ENCODE measurements around the gene TM4SF4. TPM values are rescaled to one million over a fixed set of nuclear protein-coding genes. Genes with fewer than 3 reads are reported as not detected.

The TM4SF4 gene
- total RNA-seq, 4 donors from 2014 or later = 3.4 TPM; not detected in 3

DNA sequence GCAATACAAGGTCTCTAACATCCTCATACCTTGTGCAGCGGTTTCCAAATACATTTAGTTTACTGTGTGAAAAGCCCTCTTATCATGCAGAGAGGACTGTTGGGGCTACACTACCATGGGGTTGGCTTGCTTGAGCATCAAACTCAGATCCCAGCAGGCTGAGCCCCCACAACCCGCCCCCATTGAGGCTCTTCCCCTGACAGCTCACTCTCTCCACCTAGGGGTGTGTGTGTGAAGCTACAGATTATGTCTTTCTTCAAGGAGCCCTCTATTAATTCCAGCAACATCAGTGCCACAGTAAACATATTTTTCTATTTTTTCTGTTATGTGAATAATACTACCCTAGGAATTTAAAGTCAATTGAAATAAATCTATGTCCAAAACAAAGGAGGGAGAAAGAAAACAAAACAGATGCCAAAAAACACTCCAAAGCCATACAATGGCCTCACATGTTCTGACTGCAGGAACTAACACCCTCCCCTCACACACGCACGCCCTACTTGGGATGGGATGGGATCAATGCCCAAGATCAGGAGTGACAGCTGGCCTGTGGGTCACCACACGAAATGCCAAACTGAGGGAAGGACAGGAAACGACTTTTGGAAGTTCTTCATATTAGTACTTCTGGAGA is 14.7 kb downstream of the TM4SF4 start:
- H3K36me3 ChIP-seq = no peaks in the 10 kb centered on the region
- WGBS, 2 donors = 57 to 70% methylated on average over 6 of the region's 6 CpGs
- no peak for TF ChIP-seq POLR2A (IDR thresholded peaks at IDR 0.05)
- TF ChIP-seq, protein P1, sequence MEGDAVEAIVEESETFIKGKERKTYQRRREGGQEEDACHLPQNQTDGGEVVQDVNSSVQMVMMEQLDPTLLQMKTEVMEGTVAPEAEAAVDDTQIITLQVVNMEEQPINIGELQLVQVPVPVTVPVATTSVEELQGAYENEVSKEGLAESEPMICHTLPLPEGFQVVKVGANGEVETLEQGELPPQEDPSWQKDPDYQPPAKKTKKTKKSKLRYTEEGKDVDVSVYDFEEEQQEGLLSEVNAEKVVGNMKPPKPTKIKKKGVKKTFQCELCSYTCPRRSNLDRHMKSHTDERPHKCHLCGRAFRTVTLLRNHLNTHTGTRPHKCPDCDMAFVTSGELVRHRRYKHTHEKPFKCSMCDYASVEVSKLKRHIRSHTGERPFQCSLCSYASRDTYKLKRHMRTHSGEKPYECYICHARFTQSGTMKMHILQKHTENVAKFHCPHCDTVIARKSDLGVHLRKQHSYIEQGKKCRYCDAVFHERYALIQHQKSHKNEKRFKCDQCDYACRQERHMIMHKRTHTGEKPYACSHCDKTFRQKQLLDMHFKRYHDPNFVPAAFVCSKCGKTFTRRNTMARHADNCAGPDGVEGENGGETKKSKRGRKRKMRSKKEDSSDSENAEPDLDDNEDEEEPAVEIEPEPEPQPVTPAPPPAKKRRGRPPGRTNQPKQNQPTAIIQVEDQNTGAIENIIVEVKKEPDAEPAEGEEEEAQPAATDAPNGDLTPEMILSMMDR (IDR thresholded peaks at IDR 0.05) = peak in 2 of 6 experiments; percentile 20 to 40

DNA sequence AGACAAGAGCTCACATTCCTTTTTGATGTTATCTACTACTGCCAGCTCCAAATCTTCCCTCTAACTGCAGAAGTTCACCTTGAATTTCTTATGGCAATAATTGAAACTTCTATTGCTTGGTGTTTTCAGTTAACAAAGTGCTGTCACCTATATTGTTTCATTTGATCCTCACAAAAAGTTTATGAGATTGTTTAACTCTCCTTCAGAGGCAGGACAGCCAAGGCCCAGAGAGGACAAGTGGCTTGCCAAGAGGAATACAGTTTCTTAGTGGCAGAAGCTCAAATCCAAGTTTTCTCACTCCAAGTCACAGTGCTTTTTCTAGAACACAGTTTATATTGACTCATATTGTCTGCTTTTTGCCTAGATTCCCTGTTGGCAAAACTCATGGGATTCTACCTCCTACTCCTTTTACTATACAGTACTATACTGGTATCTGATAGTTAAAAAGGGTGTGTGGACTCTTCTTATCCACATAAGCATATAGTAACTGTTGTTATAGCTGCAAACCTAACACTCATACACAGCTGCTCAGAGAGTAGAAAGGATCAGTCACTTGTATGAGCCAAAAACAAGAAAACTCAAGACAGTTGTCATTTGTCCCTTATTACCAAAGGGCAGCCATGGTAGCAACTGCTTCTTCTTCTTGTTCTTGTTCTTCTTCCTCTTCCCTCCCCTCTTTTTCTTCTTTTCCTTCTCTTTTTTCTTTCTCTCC is 15.9 kb downstream of the TM4SF4 start:
- intact Hi-C loops (cut with DNase I) = loop anchor here (5.0 kb wide), 1 partner anchor 282 kb away; no protein-coding TSS in a partner anchor
- H3K36me3 ChIP-seq = no peaks in the 10 kb centered on the region

More for the DNA sequence above, 14.7 kb downstream of the TM4SF4 start:
- Histone ChIP-seq H3K4me3 (replicated peaks in 1 of 3) (no peak overlapping the region), H3K4me1 (no peaks in the 10 kb centered on the region), H3K9me3 (no peaks in the 10 kb centered on the region), H3K27ac (no peak overlapping the region), H3K27me3 (no peaks in the 10 kb centered on the region)
- DNase-seq = no peak
- intact Hi-C loops (cut with DNase I) = no loop called here

DNA sequence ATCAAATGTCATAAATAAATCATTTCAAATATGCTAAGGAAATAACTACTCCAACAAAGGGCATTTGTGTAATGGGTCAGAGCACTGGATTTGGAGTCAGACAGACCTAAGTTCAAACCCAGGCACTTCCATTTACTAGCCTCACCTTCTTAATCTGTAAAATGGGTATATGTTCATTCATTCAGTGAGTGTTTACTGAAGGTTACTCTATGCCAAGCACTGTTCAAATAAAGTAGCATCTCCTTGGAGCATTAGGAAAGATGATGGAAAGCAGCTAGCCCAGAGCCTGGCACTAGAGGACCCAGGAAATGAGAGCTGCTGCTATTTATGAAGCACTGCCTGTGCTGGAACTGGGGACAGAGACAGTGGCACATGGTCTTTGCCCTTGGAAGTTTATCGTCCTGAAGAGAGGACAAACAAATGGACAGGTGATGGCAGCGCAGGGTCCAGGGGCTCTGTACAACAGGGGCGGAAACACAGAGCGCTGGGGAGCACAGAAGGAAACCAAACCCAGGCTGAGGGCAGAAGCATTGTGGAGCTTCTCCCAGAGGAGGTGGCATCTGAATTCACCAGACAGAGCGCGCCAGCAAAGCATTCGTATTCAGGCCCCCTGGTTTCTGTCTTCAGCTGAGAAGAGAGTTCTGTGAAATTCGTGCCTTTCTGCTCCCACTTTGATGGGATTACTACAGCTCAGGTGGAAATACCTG is 19.0 kb downstream of the TM4SF4 start:
- DNase-seq = no peak
- H3K36me3 ChIP-seq = no peaks in the 10 kb centered on the region
- no peaks in the 10 kb centered on the region for H3K4me1 ChIP-seq
- H3K27me3 ChIP-seq = no peaks in the 10 kb centered on the region
- no peak overlapping the region for H3K27ac ChIP-seq
- intact Hi-C loops (cut with DNase I) = loop anchor here (5.0 kb wide), 1 partner anchor 279 kb away; no protein-coding TSS in a partner anchor
- H3K4me3 ChIP-seq (replicated peaks in 1 of 3) = no peak overlapping the region
- 80 to 84% methylated on average over 8 of the region's 8 CpGs for WGBS, 2 donors
- TF ChIP-seq, protein P1 (IDR thresholded peaks at IDR 0.05) = no peak
- TF ChIP-seq POLR2A (IDR thresholded peaks at IDR 0.05) = no peak
- no peaks in the 10 kb centered on the region for H3K9me3 ChIP-seq

More for the DNA sequence above, 15.9 kb downstream of the TM4SF4 start:
- no peak for TF ChIP-seq POLR2A (IDR thresholded peaks at IDR 0.05)
- TF ChIP-seq, protein P1 (IDR thresholded peaks at IDR 0.05) = no peak
- H3K27ac ChIP-seq = no peak overlapping the region
- no peaks in the 10 kb centered on the region for H3K4me1 ChIP-seq
- no peak overlapping the region for H3K4me3 ChIP-seq (replicated peaks in 1 of 3)
- H3K27me3 ChIP-seq = no peaks in the 10 kb centered on the region
- H3K9me3 ChIP-seq = no peaks in the 10 kb centered on the region
- no peak for DNase-seq

DNA sequence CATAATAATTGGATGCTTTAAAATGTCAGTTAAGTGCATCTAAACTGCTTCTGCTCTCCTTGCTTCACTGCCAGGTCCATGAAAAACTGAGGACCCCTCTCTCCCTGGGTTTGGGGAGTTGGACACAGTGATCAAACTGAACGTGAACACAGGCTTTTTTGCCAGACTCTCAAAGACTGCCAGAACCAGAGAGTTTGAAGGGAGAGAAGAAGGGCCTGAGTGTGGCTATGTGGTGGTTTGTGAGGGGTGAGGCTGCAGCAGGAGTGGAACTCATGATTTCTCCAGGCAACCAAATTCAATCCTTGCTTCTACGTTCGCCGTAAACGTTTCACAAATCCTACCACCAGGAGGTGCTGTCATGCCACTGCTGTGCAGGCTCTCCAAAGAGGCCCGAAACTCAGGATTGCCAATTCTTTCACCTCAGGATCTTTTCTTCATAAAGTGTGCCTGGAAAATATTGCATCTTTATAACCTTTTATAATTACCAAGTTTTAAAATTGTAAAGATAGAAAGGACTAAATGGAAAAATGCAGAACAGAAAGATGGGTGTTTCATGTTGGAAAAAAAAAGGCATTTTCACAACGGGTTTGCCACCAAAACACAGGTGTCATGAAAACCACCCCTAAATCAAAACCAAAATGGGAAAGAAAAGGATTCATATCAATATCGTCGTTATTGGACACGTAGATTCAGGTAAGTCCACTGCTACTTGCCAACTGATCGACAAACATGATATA is 19.7 kb downstream of the TM4SF4 start:
- peak; percentile 59 to 77 for DNase-seq
- Histone ChIP-seq H3K27ac (no peak overlapping the region), H3K36me3 (no peaks in the 10 kb centered on the region), H3K4me1 (no peaks in the 10 kb centered on the region), H3K9me3 (no peaks in the 10 kb centered on the region), H3K4me3 (replicated peaks in 1 of 3) (no peak overlapping the region), H3K27me3 (no peaks in the 10 kb centered on the region)
- 28 to 29% methylated on average over 11 of the region's 11 CpGs for WGBS, 2 donors
- intact Hi-C loops (cut with DNase I) = loop anchor here (5.0 kb wide), 1 partner anchor 278 kb away; no protein-coding TSS in a partner anchor
- TF ChIP-seq, protein P1 (IDR thresholded peaks at IDR 0.05) = peak; percentile 67 to 90 (median 86)
- no peak for TF ChIP-seq POLR2A (IDR thresholded peaks at IDR 0.05)
